Myometrial cell (primary cell): ENCODE data around the gene RCOR1. TPM values are rescaled to one million over a fixed set of nuclear protein-coding genes. Genes with fewer than 3 reads are reported as not detected.

ENCODE experiments used
- total RNA-seq: library from RNA; depleted of rRNA; stranded (reverse); fragments of >200 nt; gene quantifications from 2 replicates; pipeline ENCODE4 v1.2.3, GENCODE V29; 2015

Gene RCOR1
- total RNA-seq = 11.0 and 14.5 TPM in 2 replicates

GRCh38 chr14:102591944-102592762, at the start of gene RCOR1:
Gene RCOR1, plus strand, starts transcription at chr14:102592649. Its CDS starts 238 bp downstream, at chr14:102592887.

GRCh38 chr14:102776761-102777710, 184.6 kb downstream of the RCOR1 start, which contains the start of gene TRAF3:
Gene TRAF3, plus strand, starts transcription at chr14:102777449. Its CDS starts 92,753 bp downstream, at chr14:102870202.

Other genes starting within 250 kb of the RCOR1 start
- 78.4 and 78.5 TPM in 2 replicates for gene CINP, start 229.8 kb upstream of the RCOR1 start, total RNA-seq
- 8.9 and 15.6 TPM in 2 replicates for gene TECPR2, start 229.7 kb upstream of the RCOR1 start, total RNA-seq
- 18.8 and 30.3 TPM in 2 replicates for gene ANKRD9, start 82.9 kb upstream of the RCOR1 start, total RNA-seq
- 14.5 and 24.2 TPM in 2 replicates for gene TRAF3, start 184.8 kb downstream of the RCOR1 start, total RNA-seq